ENCODE results near the gene SPEG.
A peak's percentile ranks its signal among the peaks of the same experiment; 100 is the strongest.

SPEG gene

GRCh38 chr2:219519526-219519916 lies 84.9 kb downstream of the SPEG start:
- ATAC-seq (no peak), DNase-seq (no peak)
- Mint-ChIP-seq H3K27ac (no peak overlapping the region), H3K27me3 (peaks cover 94% of the 10 kb centered on the region), H3K4me3 (no peak overlapping the region), H3K9me3 (no peaks in the 10 kb centered on the region), H3K4me1 (peaks cover 19% of the 10 kb centered on the region)

- DNase-seq (no peak), ATAC-seq (no peak)
- no peak overlapping the region for H3K4me3 Mint-ChIP-seq
- H3K4me1 Mint-ChIP-seq: peaks cover 18% of the 10 kb centered on the region
- peaks cover 93% of the 10 kb centered on the region for H3K27me3 Mint-ChIP-seq
- no peaks in the 10 kb centered on the region for H3K9me3 Mint-ChIP-seq
- no peak overlapping the region for H3K27ac Mint-ChIP-seq
Measured at GRCh38 chr2:219520079-219520478, 85.4 kb downstream of the SPEG start.

- Mint-ChIP-seq H3K4me1 (peaks cover 18% of the 10 kb centered on the region), H3K9me3 (no peaks in the 10 kb centered on the region), H3K27me3 (peaks cover 93% of the 10 kb centered on the region), H3K4me3 (peak overlapping the region; percentile 11 to 35), H3K27ac (no peak overlapping the region)
- ATAC-seq (peak; percentile 26), DNase-seq (no peak)
Measured at GRCh38 chr2:219521066-219521880, 86.6 kb downstream of the SPEG start.

- H3K9me3 Mint-ChIP-seq: no peaks in the 10 kb centered on the region
- H3K27me3 Mint-ChIP-seq: peaks cover 93% of the 10 kb centered on the region
- H3K4me3 Mint-ChIP-seq: peak overlapping the region; percentile 11 to 35
- H3K4me1 Mint-ChIP-seq: peaks cover 18% of the 10 kb centered on the region
- ATAC-seq: no peak
- DNase-seq: no peak
- H3K27ac Mint-ChIP-seq: no peak overlapping the region
Measured at GRCh38 chr2:219522111-219523030, 87.7 kb downstream of the SPEG start.

GRCh38 chr2:219523031-219523671 lies 88.5 kb downstream of the SPEG start:
- ATAC-seq: peak; percentile 19
- peak overlapping the region in 1 of 2 donors; percentile 52 for H3K4me3 Mint-ChIP-seq

GRCh38 chr2:219524817-219525216 lies 90.2 kb downstream of the SPEG start:
- H3K4me3 Mint-ChIP-seq: no peak overlapping the region
- no peaks in the 10 kb centered on the region for H3K9me3 Mint-ChIP-seq
- ATAC-seq (no peak), DNase-seq (no peak)
- H3K4me1 Mint-ChIP-seq: peaks cover 20% of the 10 kb centered on the region
- peaks cover 93% of the 10 kb centered on the region for H3K27me3 Mint-ChIP-seq
- no peak overlapping the region for H3K27ac Mint-ChIP-seq

More at GRCh38 chr2:219523031-219523671, 88.5 kb downstream of the SPEG start:
- Mint-ChIP-seq H3K4me1 (peaks cover 18% of the 10 kb centered on the region), H3K9me3 (no peaks in the 10 kb centered on the region), H3K27ac (no peak overlapping the region), H3K27me3 (peaks cover 93% of the 10 kb centered on the region)
- DNase-seq: no peak

- H3K4me1 Mint-ChIP-seq: peaks cover 26% of the 10 kb centered on the region
- H3K27me3 Mint-ChIP-seq: peaks cover 93% of the 10 kb centered on the region
- DNase-seq: no peak
- H3K27ac Mint-ChIP-seq: no peak overlapping the region
- ATAC-seq: no peak
- no peak overlapping the region for H3K4me3 Mint-ChIP-seq
- no peaks in the 10 kb centered on the region for H3K9me3 Mint-ChIP-seq
Measured at GRCh38 chr2:219525533-219526232, 91.0 kb downstream of the SPEG start.

GRCh38 chr2:219526320-219527075 lies 91.9 kb downstream of the SPEG start:
- H3K4me3 Mint-ChIP-seq: no peak overlapping the region
- peaks cover 21% of the 10 kb centered on the region for H3K4me1 Mint-ChIP-seq
- H3K27me3 Mint-ChIP-seq: peaks cover 93% of the 10 kb centered on the region
- ATAC-seq: no peak
- no peaks in the 10 kb centered on the region for H3K9me3 Mint-ChIP-seq
- DNase-seq: no peak
- peak overlapping the region in 1 of 2 donors; percentile 13 for H3K27ac Mint-ChIP-seq

- no peak overlapping the region for H3K4me3 Mint-ChIP-seq
- H3K4me1 Mint-ChIP-seq: peaks cover 16% of the 10 kb centered on the region
- peaks cover 90% of the 10 kb centered on the region for H3K27me3 Mint-ChIP-seq
- ATAC-seq (no peak), DNase-seq (no peak)
- H3K27ac Mint-ChIP-seq: no peak overlapping the region
- H3K9me3 Mint-ChIP-seq: no peaks in the 10 kb centered on the region
Measured at GRCh38 chr2:219527076-219527394, 92.4 kb downstream of the SPEG start.

GRCh38 chr2:219527472-219527871 lies 92.8 kb downstream of the SPEG start:
- no peaks in the 10 kb centered on the region for H3K9me3 Mint-ChIP-seq
- peaks cover 14% of the 10 kb centered on the region for H3K4me1 Mint-ChIP-seq
- H3K4me3 Mint-ChIP-seq: no peak overlapping the region
- DNase-seq: no peak
- no peak for ATAC-seq
- peaks cover 89% of the 10 kb centered on the region for H3K27me3 Mint-ChIP-seq
- H3K27ac Mint-ChIP-seq: no peak overlapping the region

- H3K4me1 Mint-ChIP-seq: peaks cover 8% of the 10 kb centered on the region
- peak; percentile 85 to 86 for DNase-seq
- peaks cover 71% of the 10 kb centered on the region for H3K27me3 Mint-ChIP-seq
- peak; percentile 83 for ATAC-seq
- H3K9me3 Mint-ChIP-seq: no peaks in the 10 kb centered on the region
- no peak overlapping the region for H3K27ac Mint-ChIP-seq
- H3K4me3 Mint-ChIP-seq: no peak overlapping the region
Measured at GRCh38 chr2:219530048-219530963, 95.7 kb downstream of the SPEG start.

GRCh38 chr2:219531639-219532377 lies 97.2 kb downstream of the SPEG start:
- DNase-seq: no peak
- no peak for ATAC-seq
- Mint-ChIP-seq H3K4me3 (no peak overlapping the region), H3K4me1 (peaks cover 8% of the 10 kb centered on the region), H3K27me3 (peaks cover 56% of the 10 kb centered on the region), H3K27ac (no peak overlapping the region), H3K9me3 (no peaks in the 10 kb centered on the region)

- ATAC-seq (no peak), DNase-seq (no peak)
- Mint-ChIP-seq H3K9me3 (no peaks in the 10 kb centered on the region), H3K4me1 (peaks cover 8% of the 10 kb centered on the region), H3K4me3 (no peak overlapping the region), H3K27me3 (peaks cover 51% of the 10 kb centered on the region), H3K27ac (no peak overlapping the region)
Measured at GRCh38 chr2:219532378-219532649, 97.7 kb downstream of the SPEG start.

Measured in stimulated activated naive CD8-positive, alpha-beta T cell treated with anti-CD3 and anti-CD28 coated beads, Interleukin-15, amount 100 ng/mL, for 72 hours (primary cell).